ENCODE data around the gene PTBP3. TPM values are rescaled to one million over a fixed set of nuclear protein-coding genes. Genes with fewer than 3 reads are reported as not detected.
"Not testable (repeated sequence)": the region's sequence is repeated elsewhere in the genome, so short reads cannot be mapped to it uniquely, and the experiment has no call there.

The PTBP3 gene
- total and polyA plus RNA-seq, 2 of the 4 experiments (the other 2 are of a cell fraction) = 8.6 to 15.6 TPM

GRCh38 chr9:112267086-112267485 lies 66.3 kb downstream of the PTBP3 start:
- H4K20me1 ChIP-seq (ENCODE audit: insufficient read depth, low read length); H2BK15ac ChIP-seq (ENCODE audit: low read depth, low read length); H3K23ac ChIP-seq (ENCODE audit: low read depth, low read length); H3K9me3 ChIP-seq (ENCODE audit: control insufficient read depth, insufficient read depth, low read length); H2BK20ac ChIP-seq (ENCODE audit: low read depth, low read length); H3K4ac ChIP-seq (ENCODE audit: low read depth, low read length); H3K36me3 ChIP-seq (ENCODE audit: control insufficient read depth, insufficient read depth, low read length); H2BK5ac ChIP-seq (ENCODE audit: low read depth, low read length, poor library complexity, severe bottlenecking); H3K4me1 ChIP-seq (ENCODE audit: control insufficient read depth, insufficient read depth, low read length); H2AK5ac ChIP-seq (ENCODE audit: low read depth, low read length); H3K9me1 ChIP-seq (ENCODE audit: insufficient read depth, low read length); DNase-seq; intact Hi-C loops (cut with micrococcal nuclease); H4K8ac ChIP-seq (ENCODE audit: low read depth in 2 of 2, low read length in 2 of 2); in situ Hi-C loops (cut with MboI; ENCODE audit: low sequenced_read_pairs); H2BK120ac ChIP-seq (ENCODE audit: low read depth, low read length); H2AK9ac ChIP-seq (replicated peaks; ENCODE audit: low read depth, low read length, poor library complexity); H4K91ac ChIP-seq (ENCODE audit: insufficient read depth, low read depth, low read length); dilution Hi-C loops (cut with HindIII; ENCODE audit: low sequenced_read_pairs, unreplicated experiment); H3K9ac ChIP-seq (ENCODE audit: low read depth, low read length); H3K27me3 ChIP-seq (ENCODE audit: control insufficient read depth, insufficient read depth, low read length); H3K56ac ChIP-seq (ENCODE audit: extremely low read depth, insufficient read depth, low read length); ATAC-seq (ENCODE audit: low read depth); H4K5ac ChIP-seq (ENCODE audit: low read depth, low read length); H3K27ac ChIP-seq (ENCODE audit: insufficient read depth, low read length); H2AFZ ChIP-seq (replicated peaks; ENCODE audit: low read length, poor library complexity); BruUV-seq (replicated peaks); H3K18ac ChIP-seq (ENCODE audit: low read depth, low read length); H3K14ac ChIP-seq (replicated peaks; ENCODE audit: low read depth, low read length); H3K4me3 ChIP-seq (ENCODE audit: insufficient read depth, low read depth, low read length); POLR2A ChIA-PET (ENCODE audit: unreplicated experiment); H3K4me2 ChIP-seq (ENCODE audit: low read depth, low read length): not testable (repeated sequence)
- H3K79me1 ChIP-seq (ENCODE audit: low read depth in 1 of 2, low read length in 2 of 2) = peaks cover 27 to 37% of the 10 kb centered on the region in 2 experiments
- CTCF ChIA-PET = interaction anchor here (0.6 kb wide), 1 partner anchor 192 kb away, joined by 3 read pairs; no protein-coding TSS in a partner anchor
- 90% methylated on average over 2 of the region's 16 CpGs; no CpG with 5 or more reads in 1 of the 2 experiments for WGBS, 2 experiments (ENCODE audit: extremely low coverage in 2 of 2, insufficient read length in 1 of 2)

Data from IMR-90 (cell line).